H1 (cell line): ENCODE measurements around the gene SCARF1. TPM values are rescaled to one million over a fixed set of nuclear protein-coding genes. Genes with fewer than 3 reads are reported as not detected.

Source experiments
- EZH2 ChIP-seq: fragments of 200-600 bp; sonication (generic); IDR thresholded peaks from 2 replicates; pipeline ENCODE4 v1.7.1; 2012; ENCODE audit warnings: low read depth, mild to moderate bottlenecking, moderate library complexity, low read length, inconsistent platforms; ENCODE audit not compliant: severe bottlenecking
- GABPA ChIP-seq: IDR thresholded peaks from 2 replicates; pipeline ENCODE4 v1.6.1; 2011; ENCODE audit warnings: mild to moderate bottlenecking, low read length, moderate library complexity, borderline replicate concordance; ENCODE audit not compliant: insufficient read depth
- HDAC6 ChIP-seq: IDR thresholded peaks from one replicate; pipeline ENCODE4 v1.7.1; 2012; ENCODE audit warnings: low read depth, mild to moderate bottlenecking, inconsistent platforms, low read length, moderate library complexity
- NRF1 ChIP-seq: IDR thresholded peaks from 2 replicates; pipeline ENCODE4 v1.6.1; 2011; ENCODE audit warnings: mild to moderate bottlenecking, low read depth, low read length, improper control_type of control experiment
- POLR2AphosphoS5 ChIP-seq: IDR thresholded peaks from 2 replicates; pipeline ENCODE4 v1.6.1; 2011; ENCODE audit warnings: low read depth, low read length
- POU5F1 ChIP-seq: IDR thresholded peaks from 2 replicates; pipeline ENCODE4 v1.6.1; 2011; ENCODE audit warnings: low read depth, mild to moderate bottlenecking, low read length, moderate library complexity
- RFX5 ChIP-seq: IDR thresholded peaks from 2 replicates; pipeline ENCODE4 v1.6.1; 2011; ENCODE audit warnings: low read depth, low read length, improper control_type of control experiment, borderline replicate concordance
- TAF7 ChIP-seq: optimal IDR thresholded peaks from 2 replicates; pipeline ENCODE3; 2011; ENCODE audit warnings: low read depth, mild to moderate bottlenecking, inconsistent platforms, low read length, moderate library complexity, borderline replicate concordance
- polyA plus RNA-seq, 7 experiments: library from polyadenylated mRNA; depleted of rRNA in 3 of 7; stranded (reverse) in 5 of 7; unstranded in 2 of 7; fragments of >200 nt in 5 of 7; fragments of 200-250 nt in 2 of 7; gene quantifications; 1 replicate in 5 of 7; 2 replicates in 1 of 7; 4 replicates in 1 of 7; pipeline versions ENCODE4 v1.2.1 to v1.2.3, GENCODE V29; 2011 to 2013; ENCODE audit warnings: missing spikeins in 2 of 7, mixed read lengths in 2 of 7
- total RNA-seq: library from RNA; stranded (reverse); fragmentation: NEBNext Ultra II Directional; extraction: Animal tissue kit (Norgen Biotek cat#: 25700); gene quantifications from 2 replicates; pipeline ENCODE4 v1.2.1, GENCODE V29; 2021
- TF ChIP-seq, protein P1 (sequence below): fragments of 300-600 bp; sonication (generic); IDR thresholded peaks from 2 replicates; pipeline ENCODE4 v1.7.1; 2012; ENCODE audit warnings: low read length, moderate library complexity, mild to moderate bottlenecking, inconsistent platforms; ENCODE audit not compliant: insufficient replicate concordance
- TF ChIP-seq, protein P2 (sequence below): IDR thresholded peaks from 2 replicates; pipeline ENCODE4 v1.6.1; 2012; ENCODE audit warnings: inconsistent platforms

Gene SCARF1
- total and polyA plus RNA-seq, 2 of the 8 experiments (the other 6 are each of a cell fraction or from before 2014, with no cell fraction given): 1.1 to 1.6 TPM

DNA sequence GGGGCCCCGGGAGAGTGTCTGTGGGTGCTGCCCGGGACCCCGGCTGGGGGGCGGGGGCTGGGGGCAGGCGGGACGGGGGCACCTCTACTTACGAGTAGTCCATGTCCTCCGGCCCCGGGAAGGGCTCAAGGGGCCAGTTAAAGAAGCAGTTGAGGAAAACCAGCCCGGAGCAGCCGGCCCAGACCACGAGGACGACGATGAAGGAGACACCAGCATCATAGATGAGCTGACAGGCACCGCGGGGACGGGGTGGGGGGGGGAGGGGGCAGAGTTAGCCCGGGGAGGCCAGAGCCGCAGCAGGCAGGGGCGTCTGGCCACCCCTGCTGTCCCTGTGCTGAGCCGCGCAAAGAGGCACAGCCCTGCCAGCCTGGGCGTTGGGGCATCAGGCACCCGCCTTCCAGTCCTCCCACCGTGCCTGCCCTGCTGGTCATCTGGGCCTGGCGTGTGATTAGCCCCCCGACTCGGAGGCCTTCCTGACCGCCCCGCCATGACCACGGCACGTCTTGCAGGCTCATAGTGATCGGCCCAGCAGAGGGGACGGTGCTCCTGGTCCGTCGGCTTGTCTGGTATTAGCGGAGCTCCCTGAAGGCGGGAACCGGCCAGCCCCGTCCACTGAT lies 54.0 kb downstream of the SCARF1 start (continued):
- TF ChIP-seq, protein P1, sequence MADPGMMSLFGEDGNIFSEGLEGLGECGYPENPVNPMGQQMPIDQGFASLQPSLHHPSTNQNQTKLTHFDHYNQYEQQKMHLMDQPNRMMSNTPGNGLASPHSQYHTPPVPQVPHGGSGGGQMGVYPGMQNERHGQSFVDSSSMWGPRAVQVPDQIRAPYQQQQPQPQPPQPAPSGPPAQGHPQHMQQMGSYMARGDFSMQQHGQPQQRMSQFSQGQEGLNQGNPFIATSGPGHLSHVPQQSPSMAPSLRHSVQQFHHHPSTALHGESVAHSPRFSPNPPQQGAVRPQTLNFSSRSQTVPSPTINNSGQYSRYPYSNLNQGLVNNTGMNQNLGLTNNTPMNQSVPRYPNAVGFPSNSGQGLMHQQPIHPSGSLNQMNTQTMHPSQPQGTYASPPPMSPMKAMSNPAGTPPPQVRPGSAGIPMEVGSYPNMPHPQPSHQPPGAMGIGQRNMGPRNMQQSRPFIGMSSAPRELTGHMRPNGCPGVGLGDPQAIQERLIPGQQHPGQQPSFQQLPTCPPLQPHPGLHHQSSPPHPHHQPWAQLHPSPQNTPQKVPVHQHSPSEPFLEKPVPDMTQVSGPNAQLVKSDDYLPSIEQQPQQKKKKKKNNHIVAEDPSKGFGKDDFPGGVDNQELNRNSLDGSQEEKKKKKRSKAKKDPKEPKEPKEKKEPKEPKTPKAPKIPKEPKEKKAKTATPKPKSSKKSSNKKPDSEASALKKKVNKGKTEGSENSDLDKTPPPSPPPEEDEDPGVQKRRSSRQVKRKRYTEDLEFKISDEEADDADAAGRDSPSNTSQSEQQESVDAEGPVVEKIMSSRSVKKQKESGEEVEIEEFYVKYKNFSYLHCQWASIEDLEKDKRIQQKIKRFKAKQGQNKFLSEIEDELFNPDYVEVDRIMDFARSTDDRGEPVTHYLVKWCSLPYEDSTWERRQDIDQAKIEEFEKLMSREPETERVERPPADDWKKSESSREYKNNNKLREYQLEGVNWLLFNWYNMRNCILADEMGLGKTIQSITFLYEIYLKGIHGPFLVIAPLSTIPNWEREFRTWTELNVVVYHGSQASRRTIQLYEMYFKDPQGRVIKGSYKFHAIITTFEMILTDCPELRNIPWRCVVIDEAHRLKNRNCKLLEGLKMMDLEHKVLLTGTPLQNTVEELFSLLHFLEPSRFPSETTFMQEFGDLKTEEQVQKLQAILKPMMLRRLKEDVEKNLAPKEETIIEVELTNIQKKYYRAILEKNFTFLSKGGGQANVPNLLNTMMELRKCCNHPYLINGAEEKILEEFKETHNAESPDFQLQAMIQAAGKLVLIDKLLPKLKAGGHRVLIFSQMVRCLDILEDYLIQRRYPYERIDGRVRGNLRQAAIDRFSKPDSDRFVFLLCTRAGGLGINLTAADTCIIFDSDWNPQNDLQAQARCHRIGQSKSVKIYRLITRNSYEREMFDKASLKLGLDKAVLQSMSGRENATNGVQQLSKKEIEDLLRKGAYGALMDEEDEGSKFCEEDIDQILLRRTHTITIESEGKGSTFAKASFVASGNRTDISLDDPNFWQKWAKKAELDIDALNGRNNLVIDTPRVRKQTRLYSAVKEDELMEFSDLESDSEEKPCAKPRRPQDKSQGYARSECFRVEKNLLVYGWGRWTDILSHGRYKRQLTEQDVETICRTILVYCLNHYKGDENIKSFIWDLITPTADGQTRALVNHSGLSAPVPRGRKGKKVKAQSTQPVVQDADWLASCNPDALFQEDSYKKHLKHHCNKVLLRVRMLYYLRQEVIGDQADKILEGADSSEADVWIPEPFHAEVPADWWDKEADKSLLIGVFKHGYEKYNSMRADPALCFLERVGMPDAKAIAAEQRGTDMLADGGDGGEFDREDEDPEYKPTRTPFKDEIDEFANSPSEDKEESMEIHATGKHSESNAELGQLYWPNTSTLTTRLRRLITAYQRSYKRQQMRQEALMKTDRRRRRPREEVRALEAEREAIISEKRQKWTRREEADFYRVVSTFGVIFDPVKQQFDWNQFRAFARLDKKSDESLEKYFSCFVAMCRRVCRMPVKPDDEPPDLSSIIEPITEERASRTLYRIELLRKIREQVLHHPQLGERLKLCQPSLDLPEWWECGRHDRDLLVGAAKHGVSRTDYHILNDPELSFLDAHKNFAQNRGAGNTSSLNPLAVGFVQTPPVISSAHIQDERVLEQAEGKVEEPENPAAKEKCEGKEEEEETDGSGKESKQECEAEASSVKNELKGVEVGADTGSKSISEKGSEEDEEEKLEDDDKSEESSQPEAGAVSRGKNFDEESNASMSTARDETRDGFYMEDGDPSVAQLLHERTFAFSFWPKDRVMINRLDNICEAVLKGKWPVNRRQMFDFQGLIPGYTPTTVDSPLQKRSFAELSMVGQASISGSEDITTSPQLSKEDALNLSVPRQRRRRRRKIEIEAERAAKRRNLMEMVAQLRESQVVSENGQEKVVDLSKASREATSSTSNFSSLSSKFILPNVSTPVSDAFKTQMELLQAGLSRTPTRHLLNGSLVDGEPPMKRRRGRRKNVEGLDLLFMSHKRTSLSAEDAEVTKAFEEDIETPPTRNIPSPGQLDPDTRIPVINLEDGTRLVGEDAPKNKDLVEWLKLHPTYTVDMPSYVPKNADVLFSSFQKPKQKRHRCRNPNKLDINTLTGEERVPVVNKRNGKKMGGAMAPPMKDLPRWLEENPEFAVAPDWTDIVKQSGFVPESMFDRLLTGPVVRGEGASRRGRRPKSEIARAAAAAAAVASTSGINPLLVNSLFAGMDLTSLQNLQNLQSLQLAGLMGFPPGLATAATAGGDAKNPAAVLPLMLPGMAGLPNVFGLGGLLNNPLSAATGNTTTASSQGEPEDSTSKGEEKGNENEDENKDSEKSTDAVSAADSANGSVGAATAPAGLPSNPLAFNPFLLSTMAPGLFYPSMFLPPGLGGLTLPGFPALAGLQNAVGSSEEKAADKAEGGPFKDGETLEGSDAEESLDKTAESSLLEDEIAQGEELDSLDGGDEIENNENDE: no peak
- TF ChIP-seq TAF7: no peak
- no peak for TF ChIP-seq NRF1
- TF ChIP-seq POU5F1: no peak
- TF ChIP-seq GABPA: no peak
- TF ChIP-seq POLR2AphosphoS5: no peak
- no peak for TF ChIP-seq EZH2
- TF ChIP-seq, protein P2, sequence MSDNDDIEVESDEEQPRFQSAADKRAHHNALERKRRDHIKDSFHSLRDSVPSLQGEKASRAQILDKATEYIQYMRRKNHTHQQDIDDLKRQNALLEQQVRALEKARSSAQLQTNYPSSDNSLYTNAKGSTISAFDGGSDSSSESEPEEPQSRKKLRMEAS: no peak
- TF ChIP-seq RFX5: no peak
- TF ChIP-seq HDAC6: no peak
